Natural killer cell (primary cell): ENCODE results near the gene UBXN2A. TPM values are rescaled to one million over a fixed set of nuclear protein-coding genes. Genes with fewer than 3 reads are reported as not detected.
A peak's percentile ranks its signal among the peaks of the same experiment; 100 is the strongest.

ENCODE experiments used
- ATAC-seq, 3 donors: fragments of 150-1000 bp in 2 of 3; fragments of 200-7000 bp in 1 of 3; cut with Tn5 transposase; 1 replicate in 1 of 3; 2 replicates in 2 of 3; pipeline ENCODE4 v1.10.0; 2021; ENCODE audit warnings: mild to moderate bottlenecking in 2 of 3, moderate library complexity in 2 of 3
- DNase-seq, 2 donors: peaks; one replicate each; pipeline versions ENCODE4 v3.0.0 to v3.0.0-alpha.2; 2013 to 2021; ENCODE audit warnings: mixed read lengths in 1 of 2
- H3K27ac ChIP-seq: one replicate; pipeline ENCODE4 v1.5.1; 2013; ENCODE audit warnings: mild to moderate bottlenecking, low read length
- H3K27me3 ChIP-seq: one replicate; pipeline ENCODE4 v1.6.1; 2013; ENCODE audit warnings: low read length; ENCODE audit not compliant: control insufficient read depth, insufficient read depth
- H3K36me3 ChIP-seq: one replicate; pipeline ENCODE4 v1.6.1; 2013; ENCODE audit warnings: low read length; ENCODE audit not compliant: control insufficient read depth, insufficient read depth
- H3K4me1 ChIP-seq: one replicate; pipeline ENCODE4 v1.6.1; 2013; ENCODE audit warnings: low read length; ENCODE audit not compliant: control insufficient read depth, insufficient read depth
- H3K4me3 ChIP-seq: one replicate; pipeline ENCODE4 v1.5.1; 2013; ENCODE audit warnings: low read length
- H3K9me3 ChIP-seq: one replicate; pipeline ENCODE4 v1.6.1; 2013; ENCODE audit warnings: low read length; ENCODE audit not compliant: control insufficient read depth, insufficient read depth
- H3K27ac Mint-ChIP-seq, 2 donors: one replicate each; pipeline ENCODE4 v1.8.0; 2022; ENCODE audit warnings: mild to moderate bottlenecking in 2 of 2, mixed read lengths in 2 of 2, moderate library complexity in 1 of 2
- H3K27me3 Mint-ChIP-seq, 2 donors: one replicate each; pipeline ENCODE4 v1.8.0; 2022; ENCODE audit warnings: low read depth in 2 of 2, mixed read lengths in 2 of 2
- H3K36me3 Mint-ChIP-seq: one replicate; pipeline ENCODE4 v1.8.0; 2022; ENCODE audit warnings: mixed read lengths
- H3K4me1 Mint-ChIP-seq, 2 donors: one replicate each; pipeline ENCODE4 v1.8.0; 2022; ENCODE audit warnings: mixed read lengths in 2 of 2
- H3K4me3 Mint-ChIP-seq: one replicate; pipeline ENCODE4 v1.8.0; 2022; ENCODE audit warnings: mild to moderate bottlenecking, moderate library complexity, mixed read lengths
- H3K9me3 Mint-ChIP-seq, 2 donors: one replicate each; pipeline ENCODE4 v1.8.0; 2022; ENCODE audit warnings: mixed read lengths in 2 of 2
- whole genome bisulfite sequencing: methylation state at CpG from one replicate; pipeline ENCODE4 v1.1.7; 2013; ENCODE audit warnings: missing lambda C conversion rate; ENCODE audit not compliant: insufficient coverage; 5-methylcytosine and 5-hydroxymethylcytosine counted together
- intact Hi-C: fragments of 100-400 bp; cut with micrococcal nuclease; formaldehyde crosslinking; loops from one replicate; pipeline ENCODE4 v1.14.2; 2022
- total RNA-seq, 4 donors: library from RNA; stranded (reverse); fragments of 120-200 nt in 1 of 4; gene quantifications; one replicate each; pipeline versions ENCODE4 v1.2.3 to v1.2.4, GENCODE V29; 2013 to 2022
- TF ChIP-seq, protein P1 (sequence below): fragments of 200-600 bp; IDR thresholded peaks from one replicate; pipeline ENCODE4 v1.8.0; 2022; ENCODE audit warnings: antibody characterized with exemption

The UBXN2A gene
- total RNA-seq, 3 donors from 2014 or later (not counting 1 experiment from before 2014, with no cell fraction given) = 14.7 to 18.0 (median 16.2) TPM

DNA sequence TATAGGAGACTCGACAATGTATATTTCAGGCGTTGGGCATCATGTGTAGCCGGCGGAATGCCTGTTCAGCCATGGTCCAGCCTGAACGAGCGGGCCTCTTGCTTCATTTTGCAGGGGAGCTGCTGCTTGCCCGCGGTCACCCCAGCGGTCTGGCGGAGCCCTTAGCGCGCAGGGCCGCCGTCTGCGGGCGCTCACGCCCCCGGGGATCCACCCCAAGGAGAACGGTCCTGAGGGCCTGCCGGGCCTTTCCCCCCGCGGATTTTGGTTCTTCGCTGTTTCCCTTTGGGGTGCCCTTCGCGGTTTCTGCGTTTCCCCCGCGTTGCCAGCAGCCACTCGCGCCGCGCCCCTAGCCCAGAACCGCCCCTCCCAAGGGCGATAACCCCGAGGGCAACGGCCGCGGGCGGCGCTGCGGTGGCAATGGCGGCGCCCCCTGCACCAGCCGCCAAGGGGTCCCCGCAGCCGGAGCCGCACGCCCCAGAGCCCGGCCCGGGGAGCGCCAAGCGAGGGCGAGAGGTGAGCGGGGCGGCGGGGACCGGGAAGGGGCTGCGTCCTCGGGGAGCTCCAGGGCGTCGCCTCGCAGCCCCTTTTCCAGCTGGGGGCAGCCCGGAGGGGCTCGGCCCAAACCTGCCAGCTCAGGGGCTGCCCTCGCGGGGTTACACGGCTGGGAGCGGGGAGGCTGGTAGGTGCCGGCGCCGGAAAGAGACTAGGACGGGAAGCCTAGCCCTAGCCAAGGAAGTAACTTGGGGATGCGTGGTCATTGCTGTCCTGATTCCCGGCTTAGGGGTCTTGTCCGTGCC, 69.6 kb downstream of the UBXN2A start, which contains the start of gene MFSD2B:
TSS of gene MFSD2B (plus strand) at position 406 of the 797 bp plus-strand sequence. CDS start at position 418, 12 bp downstream.
- ATAC-seq = peak; percentile 26 to 55 (median 48)
- peaks cover 21% of the 10 kb centered on the region for H3K4me1 ChIP-seq
- 4% methylated on average over 75 of the region's 75 CpGs for WGBS
- no peak within 1 kb of the TSS for H3K27ac ChIP-seq
- no peaks in the 10 kb centered on the region for H3K36me3 Mint-ChIP-seq
- H3K27me3 Mint-ChIP-seq = peaks cover 14 to 21% of the 10 kb centered on the region in 2 donors
- H3K9me3 Mint-ChIP-seq = no peaks in the 10 kb centered on the region
- intact Hi-C loops = no loop called here
- H3K27me3 ChIP-seq = peaks cover 19% of the 10 kb centered on the region
- no peaks in the 10 kb centered on the region for H3K36me3 ChIP-seq
- H3K9me3 ChIP-seq = no peaks in the 10 kb centered on the region
- TF ChIP-seq, protein P1, sequence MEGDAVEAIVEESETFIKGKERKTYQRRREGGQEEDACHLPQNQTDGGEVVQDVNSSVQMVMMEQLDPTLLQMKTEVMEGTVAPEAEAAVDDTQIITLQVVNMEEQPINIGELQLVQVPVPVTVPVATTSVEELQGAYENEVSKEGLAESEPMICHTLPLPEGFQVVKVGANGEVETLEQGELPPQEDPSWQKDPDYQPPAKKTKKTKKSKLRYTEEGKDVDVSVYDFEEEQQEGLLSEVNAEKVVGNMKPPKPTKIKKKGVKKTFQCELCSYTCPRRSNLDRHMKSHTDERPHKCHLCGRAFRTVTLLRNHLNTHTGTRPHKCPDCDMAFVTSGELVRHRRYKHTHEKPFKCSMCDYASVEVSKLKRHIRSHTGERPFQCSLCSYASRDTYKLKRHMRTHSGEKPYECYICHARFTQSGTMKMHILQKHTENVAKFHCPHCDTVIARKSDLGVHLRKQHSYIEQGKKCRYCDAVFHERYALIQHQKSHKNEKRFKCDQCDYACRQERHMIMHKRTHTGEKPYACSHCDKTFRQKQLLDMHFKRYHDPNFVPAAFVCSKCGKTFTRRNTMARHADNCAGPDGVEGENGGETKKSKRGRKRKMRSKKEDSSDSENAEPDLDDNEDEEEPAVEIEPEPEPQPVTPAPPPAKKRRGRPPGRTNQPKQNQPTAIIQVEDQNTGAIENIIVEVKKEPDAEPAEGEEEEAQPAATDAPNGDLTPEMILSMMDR = no peak
- H3K4me3 ChIP-seq = no peak within 1 kb of the TSS
- no peak for DNase-seq
- H3K4me1 Mint-ChIP-seq = peaks cover 13 to 20% of the 10 kb centered on the region in 2 donors
- no peak within 1 kb of the TSS for H3K27ac Mint-ChIP-seq
- peak within 1 kb of the TSS; percentile 61 for H3K4me3 Mint-ChIP-seq

DNA sequence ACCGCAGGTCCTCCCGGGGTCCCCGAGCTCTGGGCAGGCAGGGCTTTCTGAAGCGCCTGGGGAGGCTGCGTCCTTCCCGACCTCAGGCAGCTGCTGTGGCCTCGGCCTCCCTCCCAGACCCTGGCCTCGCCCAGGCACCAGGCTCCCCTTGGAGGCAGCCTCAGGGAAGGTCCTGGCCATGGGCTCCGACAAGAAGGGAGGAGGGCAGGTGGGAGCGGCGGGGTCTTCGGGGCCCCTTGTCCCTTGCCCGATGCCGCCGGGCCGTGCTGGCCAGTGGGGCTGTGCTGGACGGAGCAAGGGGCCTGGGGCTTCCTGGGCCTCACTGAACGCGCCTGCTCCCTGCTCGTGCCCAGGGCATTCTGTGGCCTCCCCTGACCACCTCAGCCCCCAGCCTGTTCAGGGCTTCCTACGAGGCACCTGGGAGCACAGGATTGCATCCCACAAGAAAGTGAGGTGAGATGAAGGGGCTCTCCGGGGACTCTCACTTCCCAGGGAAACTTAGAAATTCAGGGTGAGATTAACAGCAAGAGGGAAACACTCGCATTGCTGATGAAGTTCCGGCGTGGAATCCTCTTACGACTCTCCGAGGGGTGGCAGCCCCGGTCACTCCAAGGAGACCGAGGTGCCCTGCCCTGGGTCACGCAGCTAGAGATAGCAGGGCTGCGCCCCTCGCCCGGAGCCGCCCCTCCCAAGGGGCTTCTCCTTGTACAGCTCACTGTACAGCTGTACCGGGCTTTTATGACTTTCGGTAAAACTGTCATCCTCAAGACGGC, 70.4 kb downstream of the UBXN2A start:
- peaks cover 13 to 20% of the 10 kb centered on the region in 2 donors for H3K4me1 Mint-ChIP-seq
- no peaks in the 10 kb centered on the region for H3K36me3 ChIP-seq
- ATAC-seq (no peak), DNase-seq (no peak)
- 58% methylated on average over 37 of the region's 37 CpGs for WGBS
- peak overlapping the region; percentile 61 for H3K4me3 Mint-ChIP-seq
- H3K27ac Mint-ChIP-seq = no peak overlapping the region
- H3K27me3 ChIP-seq = peaks cover 19% of the 10 kb centered on the region
- no peaks in the 10 kb centered on the region for H3K36me3 Mint-ChIP-seq
- H3K27ac ChIP-seq = no peak overlapping the region
- H3K4me1 ChIP-seq = peaks cover 21% of the 10 kb centered on the region
- H3K9me3 Mint-ChIP-seq = no peaks in the 10 kb centered on the region
- intact Hi-C loops = no loop called here
- peaks cover 14 to 21% of the 10 kb centered on the region in 2 donors for H3K27me3 Mint-ChIP-seq
- TF ChIP-seq, protein P1 = no peak
- no peaks in the 10 kb centered on the region for H3K9me3 ChIP-seq
- no peak overlapping the region for H3K4me3 ChIP-seq

DNA sequence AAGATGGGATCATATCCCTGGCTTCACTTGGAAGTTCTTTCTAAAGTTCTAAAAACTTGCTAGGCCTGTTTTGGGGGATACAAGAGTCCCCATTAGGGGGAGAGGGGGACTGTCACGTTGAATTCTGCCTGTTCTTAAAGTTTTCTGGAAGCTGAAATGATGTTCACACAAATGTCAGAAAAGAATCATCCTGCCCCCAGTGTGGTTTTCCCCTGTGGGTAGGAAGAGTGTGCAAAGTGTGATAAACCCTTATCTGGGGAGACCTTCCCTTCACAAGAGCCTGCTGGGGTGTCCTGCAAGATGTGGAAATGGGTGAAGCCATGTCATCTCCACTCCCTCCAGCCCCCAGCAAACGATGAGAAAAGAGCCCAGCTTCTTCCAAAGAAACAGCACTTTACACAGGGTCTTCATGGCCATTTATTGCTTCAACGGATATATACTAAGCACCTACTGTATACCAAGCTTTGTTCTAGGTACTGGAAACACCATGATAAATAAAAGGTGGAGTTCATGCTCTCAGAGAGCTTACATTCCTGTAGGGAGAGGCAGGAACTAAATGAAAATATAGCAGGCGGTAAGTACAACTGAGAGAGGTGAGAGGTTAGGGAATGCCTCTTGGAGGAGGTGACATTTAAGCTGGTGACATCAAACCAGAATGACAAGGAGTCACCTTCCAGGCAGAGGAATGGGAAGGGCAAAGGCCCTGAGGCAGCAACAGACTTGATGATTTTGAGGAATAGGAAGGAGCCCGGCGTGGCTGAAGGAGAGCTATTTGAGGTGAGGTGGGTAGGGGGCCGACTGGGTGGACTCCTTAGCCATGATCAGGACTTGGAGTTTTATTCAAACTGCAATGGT, 71.2 kb downstream of the UBXN2A start:
- intact Hi-C loops = no loop called here
- 59% methylated on average over 5 of the region's 7 CpGs for WGBS
- TF ChIP-seq, protein P1 = no peak
- Histone ChIP-seq H3K4me1 (peaks cover 21% of the 10 kb centered on the region), H3K27me3 (peaks cover 19% of the 10 kb centered on the region), H3K4me3 (no peak overlapping the region), H3K27ac (no peak overlapping the region), H3K36me3 (no peaks in the 10 kb centered on the region), H3K9me3 (no peaks in the 10 kb centered on the region)
- peaks cover 13 to 20% of the 10 kb centered on the region in 2 donors for H3K4me1 Mint-ChIP-seq
- no peaks in the 10 kb centered on the region for H3K36me3 Mint-ChIP-seq
- peaks cover 14 to 21% of the 10 kb centered on the region in 2 donors for H3K27me3 Mint-ChIP-seq
- H3K9me3 Mint-ChIP-seq = no peaks in the 10 kb centered on the region
- peak in 1 of 3 donors; percentile 55 for ATAC-seq
- peak overlapping the region; percentile 61 for H3K4me3 Mint-ChIP-seq
- no peak for DNase-seq
- no peak overlapping the region for H3K27ac Mint-ChIP-seq
